Mesenteric fat pad (tissue), 1 donor: ENCODE data around the gene IGF1. TPM values are rescaled to one million over a fixed set of nuclear protein-coding genes. Genes with fewer than 3 reads are reported as not detected.

Source experiments
- DNase-seq: peaks from one replicate; pipeline ENCODE4 v3.0.0-alpha.2; 2020; ENCODE audit warnings: low spot score
- total RNA-seq: library from RNA; stranded (reverse); fragmentation: NEBNext Ultra II Directional; extraction: Animal tissue kit (Norgen Biotek cat#: 25700); gene quantifications from one replicate; pipeline ENCODE4 v1.2.1, GENCODE V29; 2021
- donor health status: DM: yes; HTN: yes; CAD: no.

IGF1 gene
- total RNA-seq, 1 donor from 2014 or later: 415 TPM

GRCh38 chr12:102497743-102498142, 17.4 kb upstream of the IGF1 start:
- DNase-seq: no peak

- no peak for DNase-seq
Measured at GRCh38 chr12:102496591-102496990, 16.2 kb upstream of the IGF1 start.

GRCh38 chr12:102487226-102487625, 6.9 kb upstream of the IGF1 start:
- DNase-seq: no peak

GRCh38 chr12:102486153-102486552, 5.8 kb upstream of the IGF1 start:
- no peak for DNase-seq

- no peak for DNase-seq
Measured at GRCh38 chr12:102484428-102484958, 4.1 kb upstream of the IGF1 start.

- no peak for DNase-seq
Measured at GRCh38 chr12:102484017-102484416, 3.7 kb upstream of the IGF1 start.

- DNase-seq: no peak
Measured at GRCh38 chr12:102483466-102483865, 3.1 kb upstream of the IGF1 start.

GRCh38 chr12:102481705-102482425, 1.5 kb upstream of the IGF1 start:
- no peak for DNase-seq

- no peak for DNase-seq
Measured at GRCh38 chr12:102479939-102480338, 424 bp downstream of the IGF1 start.

GRCh38 chr12:102479099-102479885, 1.1 kb downstream of the IGF1 start:
- DNase-seq: no peak

GRCh38 chr12:102478405-102479098, 1.8 kb downstream of the IGF1 start:
- no peak for DNase-seq

- no peak for DNase-seq
Measured at GRCh38 chr12:102475355-102475754, 5.0 kb downstream of the IGF1 start.

GRCh38 chr12:102474438-102475064, 5.8 kb downstream of the IGF1 start:
- DNase-seq: no peak

- DNase-seq: no peak
Measured at GRCh38 chr12:102472496-102472895, 7.9 kb downstream of the IGF1 start.

GRCh38 chr12:102471556-102471955, 8.8 kb downstream of the IGF1 start:
- no peak for DNase-seq

GRCh38 chr12:102470945-102471344, 9.4 kb downstream of the IGF1 start:
- no peak for DNase-seq

GRCh38 chr12:102468261-102468915, 12.0 kb downstream of the IGF1 start:
- DNase-seq: no peak

GRCh38 chr12:102465762-102466560, 14.4 kb downstream of the IGF1 start:
- DNase-seq: no peak

GRCh38 chr12:102463659-102464249, 16.6 kb downstream of the IGF1 start:
- no peak for DNase-seq
